ENCODE measurements around the gene BLCAP. TPM values are rescaled to one million over a fixed set of nuclear protein-coding genes. Genes with fewer than 3 reads are reported as not detected.

Gene BLCAP
- total and polyA plus RNA-seq, 2 donors (not counting 3 experiments of a cell fraction or from before 2014, with no cell fraction given): 90.3 to 196 TPM

- Histone ChIP-seq H2AFZ (ENCODE audit: low read depth, low read length) (no peak overlapping the region), H3K36me3 (ENCODE audit: control insufficient read depth in 2 of 2, extremely low read depth in 1 of 2, insufficient read depth in 2 of 2, low read length in 2 of 2) (peaks cover 0 to 7% of the 10 kb centered on the region in 2 experiments), H3K9ac (replicated peaks; ENCODE audit: extremely low read depth, insufficient read depth, low read length) (no peak overlapping the region), H3K9me1 (replicated peaks; ENCODE audit: control insufficient read depth, extremely low read depth, insufficient read depth, low read length) (no peaks in the 10 kb centered on the region), H3K27ac (ENCODE audit: insufficient read depth, low read depth, low read length) (no peak overlapping the region), H3K9me3 (replicated peaks; ENCODE audit: control insufficient read depth, insufficient read depth, low read length) (no peaks in the 10 kb centered on the region), H3K4me1 (ENCODE audit: control insufficient read depth, extremely low read depth, insufficient read depth, low read length) (no peaks in the 10 kb centered on the region), H3K79me2 (ENCODE audit: control insufficient read depth, insufficient read depth, low read length) (no peaks in the 10 kb centered on the region), H3K4me2 (ENCODE audit: insufficient read depth, low read length) (no peak overlapping the region), H3K4me3 (replicated peaks in 1 of 3; ENCODE audit: insufficient read depth in 1 of 3, low read depth in 1 of 3, low read length in 3 of 3) (no peak overlapping the region), H4K20me1 (replicated peaks; ENCODE audit: control insufficient read depth, extremely low read depth, insufficient read depth, low read length) (no peaks in the 10 kb centered on the region), H3K27me3 (ENCODE audit: control insufficient read depth in 2 of 2, insufficient read depth in 2 of 2, low read length in 2 of 2) (no peaks in the 10 kb centered on the region)
- no TSS peak for BruUV-seq (replicated peaks)
- ChIA-PET CTCF (interaction anchor here (2.0 kb wide), 1 partner anchor 13 kb away, joined by 6 read pairs; no protein-coding TSS in a partner anchor), POLR2A (no interaction called here)
- no peak for FAIRE-seq
- no peak for DNase-seq (ENCODE audit: low read depth, low spot score)
- intact Hi-C loops (cut with micrococcal nuclease): no loop called here
- TF ChIP-seq GATA2 (IDR thresholded peaks at IDR 0.05; ENCODE audit: insufficient read depth, insufficient read length, low read depth, low read length): no peak
- no peak for TF ChIP-seq POLR2AphosphoS5 (IDR thresholded peaks at IDR 0.05; ENCODE audit: insufficient read depth, low read depth, low read length)
- TF ChIP-seq JUN (IDR thresholded peaks at IDR 0.05; ENCODE audit: borderline replicate concordance, insufficient read depth, insufficient read length, low read depth): no peak
- TF ChIP-seq FOS (IDR thresholded peaks at IDR 0.05; ENCODE audit: borderline replicate concordance, insufficient read depth, low read length): no peak
- TF ChIP-seq MYC (IDR thresholded peaks at IDR 0.05; ENCODE audit: low read depth, low read length): no peak
- no peak for TF ChIP-seq POLR2A (IDR thresholded peaks at IDR 0.05; ENCODE audit: low read depth, low read length)
- no peak for TF ChIP-seq CTCF (IDR thresholded peaks at IDR 0.05; ENCODE audit: extremely low read depth in 1 of 2, insufficient read depth in 1 of 2, low read depth in 1 of 2, low read length in 2 of 2)
- no peak for TF ChIP-seq MAX (IDR thresholded peaks at IDR 0.05; ENCODE audit: insufficient read depth, insufficient read length)
- no peak for TF ChIP-seq EZH2 (IDR thresholded peaks at IDR 0.05; ENCODE audit: borderline replicate concordance, low read depth, low read length, severe bottlenecking)
- dilution Hi-C loops (cut with MboI; ENCODE audit: extremely low pct_ligation_motif_present, low sequenced_read_pairs): loop anchor here (25.0 kb wide), 1 partner anchor 244 kb away; the partner anchor contains the start of gene GHRH
Observed at GRCh38 chr20:37506152-37506725, 21.4 kb downstream of the BLCAP start.
